Stimulated activated CD4-positive, alpha-beta T cell treated with anti-CD3 and anti-CD28 coated beads, Interleukin-4, amount 100 ng/mL, for 4 hours (primary cell): Measurements from ENCODE around the gene PRPS2.

Experiments
- DNase-seq, 2 experiments: peaks; one replicate each; pipeline ENCODE4 v3.0.0-alpha.2; 2020

PRPS2 gene

DNA sequence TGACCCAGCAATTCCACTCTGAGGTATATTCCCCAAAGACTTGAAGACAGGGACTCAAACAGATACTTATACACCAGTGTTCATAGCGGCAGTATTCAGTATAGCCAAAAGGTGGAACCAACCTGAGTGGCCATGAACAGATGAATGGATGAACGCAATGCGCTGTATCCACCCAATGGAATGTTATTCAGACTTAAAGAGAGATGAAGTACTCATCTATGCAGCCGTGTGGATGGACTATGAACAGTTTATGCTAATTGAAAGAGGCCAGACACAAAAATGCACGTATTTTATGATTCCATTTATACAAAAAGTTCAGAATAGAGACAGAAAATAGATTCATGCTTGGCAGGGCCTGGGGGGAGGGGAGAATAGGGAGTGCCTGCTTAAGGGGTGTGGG lies 26.3 kb downstream of the PRPS2 start:
- DNase-seq: no peak

DNA sequence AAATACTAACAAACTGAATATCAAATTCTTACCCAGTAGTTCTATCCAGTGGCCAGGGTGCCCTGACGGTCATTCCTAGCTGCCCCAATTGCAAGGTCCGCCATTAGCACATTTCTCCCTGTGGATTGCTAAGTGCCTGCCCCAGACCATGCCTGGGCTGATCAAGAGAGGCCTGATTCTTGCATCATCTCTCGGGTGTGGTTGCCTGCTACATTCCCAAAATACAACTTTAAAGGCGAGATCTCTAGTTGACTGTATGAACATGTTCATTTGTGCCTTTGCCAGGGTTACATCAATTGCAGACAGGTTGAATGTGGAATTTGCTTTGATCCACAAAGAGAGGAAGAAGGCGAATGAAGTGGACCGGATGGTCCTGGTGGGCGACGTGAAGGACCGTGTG lies 28.0 kb downstream of the PRPS2 start:
- no peak for DNase-seq

DNA sequence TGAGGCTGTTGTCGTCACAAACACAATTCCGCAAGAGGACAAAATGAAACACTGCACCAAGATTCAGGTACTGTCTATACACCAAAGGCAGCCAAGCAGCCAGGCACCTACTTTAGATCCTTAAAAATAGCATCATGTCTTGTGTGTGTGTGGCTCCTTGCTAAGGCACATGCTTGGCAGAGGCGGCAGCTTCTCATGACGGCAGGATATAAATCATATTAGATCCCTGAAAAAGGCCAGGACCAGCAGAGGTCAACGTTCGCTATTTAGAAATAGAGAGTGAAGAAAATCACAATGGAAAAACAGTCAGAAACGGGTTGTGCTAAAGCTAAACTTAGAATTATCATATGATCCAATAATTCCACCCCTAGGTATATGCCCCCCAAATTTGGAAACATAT lies 29.5 kb downstream of the PRPS2 start:
- DNase-seq: no peak

DNA sequence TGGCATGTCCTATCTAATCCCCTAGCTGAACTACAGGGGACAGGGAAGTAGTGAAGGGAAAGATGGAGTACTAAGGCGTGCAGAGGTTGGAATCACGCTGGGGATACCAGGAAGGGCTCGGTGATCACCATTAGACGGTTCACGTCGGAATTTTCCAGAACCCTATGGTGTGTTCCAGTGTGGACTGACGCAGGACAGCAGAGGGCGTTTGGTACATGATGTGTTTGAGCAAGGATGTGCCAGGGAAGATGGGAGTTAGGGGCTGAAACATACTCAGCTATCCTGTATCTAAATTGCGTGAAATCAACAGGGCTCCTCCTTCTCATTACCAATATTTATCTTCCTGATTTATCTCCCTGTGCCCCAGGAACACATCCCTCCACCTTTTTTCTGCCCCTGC lies 33.7 kb downstream of the PRPS2 start:
- DNase-seq: no peak

DNA sequence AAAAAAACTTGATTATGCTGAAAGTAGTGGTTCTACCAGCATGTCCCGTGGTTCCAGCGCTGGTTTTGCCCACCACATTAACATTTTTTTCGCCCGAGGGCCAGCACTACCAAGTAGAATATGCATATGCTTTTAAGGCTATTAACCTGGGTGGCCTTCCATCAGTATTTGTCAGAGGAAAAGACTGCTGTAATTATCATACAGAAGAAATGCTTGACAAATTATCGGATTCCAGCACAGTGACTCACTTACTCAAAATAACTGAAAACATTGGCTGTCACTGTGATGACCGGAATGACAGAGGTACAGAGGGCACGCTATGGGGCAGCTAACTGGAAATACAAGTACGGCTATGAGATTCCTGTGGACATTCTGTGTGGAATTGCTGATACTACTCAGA lies 34.6 kb downstream of the PRPS2 start:
- DNase-seq: no peak

DNA sequence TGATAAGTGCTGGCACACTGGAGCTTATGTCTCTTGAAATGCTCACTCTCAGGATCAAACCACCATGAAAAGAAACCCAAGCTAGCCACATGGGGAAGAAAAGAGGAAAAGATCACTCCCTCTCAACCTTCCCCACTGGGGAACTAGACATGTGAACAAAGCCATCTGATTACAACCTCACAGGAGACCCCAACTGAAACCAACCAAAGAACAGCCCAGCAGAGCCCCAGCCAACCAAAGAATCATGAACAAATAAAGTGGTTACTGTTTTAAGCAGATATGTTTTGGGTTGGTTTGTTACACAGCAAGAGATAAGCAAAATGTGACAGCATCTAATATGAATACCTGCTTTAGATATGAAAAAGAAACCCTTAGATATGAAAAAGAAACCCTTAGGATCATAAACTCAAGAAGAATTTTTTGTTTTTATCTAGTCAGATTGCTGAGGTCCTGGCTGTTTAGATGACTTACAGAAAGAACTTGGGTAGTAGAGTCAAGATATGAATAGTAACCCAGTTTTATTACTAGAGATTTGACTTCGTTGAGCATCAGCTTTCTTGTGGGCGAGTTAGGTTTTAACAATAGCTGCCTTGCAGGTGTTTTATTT lies 52.0 kb downstream of the PRPS2 start:
- no peak for DNase-seq

DNA sequence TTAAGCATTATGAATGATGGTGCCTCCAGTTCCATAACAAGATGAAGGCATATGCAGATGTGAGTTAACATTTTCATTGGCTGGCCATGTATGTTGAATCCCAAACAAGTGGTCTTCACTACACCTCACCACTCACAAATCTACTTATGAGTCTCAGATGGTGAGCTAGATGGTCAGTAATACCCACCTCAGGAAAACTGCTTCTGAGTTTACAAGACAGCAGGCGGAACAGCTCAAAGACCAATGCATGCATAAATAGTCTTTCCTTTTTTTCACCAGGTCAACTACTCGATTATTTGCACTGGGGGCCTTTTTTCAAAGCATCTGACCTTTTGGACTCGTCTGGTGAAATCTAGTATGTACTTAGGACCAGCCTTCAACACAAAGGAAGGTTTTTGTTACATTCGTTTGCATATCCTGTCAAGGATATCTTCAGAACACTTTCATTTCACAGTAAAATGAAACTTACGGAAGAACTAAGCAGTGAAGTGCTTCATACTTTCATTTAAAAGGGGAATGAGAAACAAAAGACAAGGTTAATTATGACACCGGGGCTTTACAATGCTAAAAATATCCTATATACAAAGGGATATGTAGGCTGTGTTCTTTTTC lies 52.6 kb downstream of the PRPS2 start:
- DNase-seq: no peak

DNA sequence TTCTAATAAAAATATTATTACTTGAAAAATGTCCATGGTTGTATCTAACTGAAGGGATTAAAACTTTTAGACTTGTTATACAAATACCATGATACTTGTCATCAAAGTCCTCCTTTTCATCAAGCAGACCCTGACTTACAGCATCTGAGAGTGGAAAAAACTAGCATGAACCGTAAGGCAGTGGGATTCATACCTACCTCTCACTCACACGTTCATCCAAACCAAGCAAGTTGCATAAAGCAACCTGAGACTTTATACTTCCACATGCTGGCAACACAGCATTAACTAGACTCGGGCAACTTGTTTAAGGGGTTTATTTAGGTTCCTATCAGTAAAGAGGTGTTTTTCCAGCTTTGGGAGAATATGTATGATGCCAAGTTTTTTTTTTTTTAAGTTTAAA lies 53.1 kb downstream of the PRPS2 start:
- DNase-seq: no peak

DNA sequence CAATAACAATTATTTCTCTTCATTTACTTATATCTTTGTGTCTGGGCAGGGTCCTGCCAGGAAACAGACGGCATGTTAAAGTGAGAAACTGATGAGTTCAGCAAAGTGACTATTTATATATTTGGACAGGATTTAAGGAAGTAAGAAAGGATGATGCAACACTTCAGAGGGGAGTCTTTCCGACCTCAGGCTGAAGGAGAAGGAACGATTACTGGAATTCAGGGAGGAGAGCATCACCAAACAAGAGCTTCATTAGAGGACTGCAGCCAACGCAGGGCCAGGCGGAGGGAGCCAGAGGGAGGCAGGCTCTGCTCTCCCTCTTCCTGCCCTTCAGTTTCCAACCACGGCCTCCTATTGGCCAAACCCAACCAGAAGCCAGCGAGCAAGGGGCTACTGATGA lies 74.1 kb downstream of the PRPS2 start:
- no peak for DNase-seq

DNA sequence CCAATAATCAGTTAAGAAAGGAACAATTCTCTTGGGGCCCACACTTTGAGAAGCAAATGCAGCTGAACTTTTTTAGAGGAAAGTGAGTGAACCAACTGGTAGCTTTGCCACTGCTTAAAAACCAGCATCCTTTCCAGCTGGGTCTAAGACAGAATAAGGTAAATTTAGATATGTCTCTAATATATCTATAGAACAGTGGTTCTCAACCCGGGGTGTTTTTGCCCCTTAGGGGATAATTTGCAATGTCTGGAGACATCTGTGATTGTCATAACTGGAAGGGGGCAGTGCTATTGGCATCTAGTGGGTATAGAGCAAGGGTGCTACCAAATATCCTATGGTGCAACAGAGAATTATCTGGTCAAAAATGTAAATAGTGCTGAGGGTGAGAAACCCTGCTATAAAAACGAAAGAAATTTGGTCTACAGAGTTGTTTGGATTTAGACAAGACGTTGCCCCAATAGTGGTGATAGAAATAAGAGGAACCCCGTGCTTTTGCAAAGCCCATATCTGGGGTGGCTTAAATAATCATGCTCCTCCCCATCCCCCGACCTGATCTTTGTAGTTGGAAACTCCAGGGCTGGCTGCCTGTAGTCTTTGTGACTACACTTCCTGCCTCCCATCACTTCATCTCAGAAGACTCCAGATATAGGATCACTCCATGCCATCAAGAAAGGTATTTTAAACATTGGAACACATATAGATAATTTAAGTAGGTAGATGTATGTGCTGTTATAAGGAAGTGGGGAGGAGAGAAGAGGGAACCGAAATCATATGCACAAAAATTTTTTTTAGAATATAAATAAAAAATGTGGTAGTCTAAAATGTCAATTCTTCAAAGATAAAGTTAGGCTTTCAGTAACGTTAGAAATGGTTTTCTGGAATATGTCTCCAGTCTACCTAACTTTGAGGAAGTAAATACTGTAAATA lies 75.5 kb downstream of the PRPS2 start, which contains the start of gene TLR7:
Gene TLR7 (plus strand): TSS at position 622 of the 927 bp plus-strand sequence. CDS start 507 bp downstream, outside the sequence.
- DNase-seq: no peak

DNA sequence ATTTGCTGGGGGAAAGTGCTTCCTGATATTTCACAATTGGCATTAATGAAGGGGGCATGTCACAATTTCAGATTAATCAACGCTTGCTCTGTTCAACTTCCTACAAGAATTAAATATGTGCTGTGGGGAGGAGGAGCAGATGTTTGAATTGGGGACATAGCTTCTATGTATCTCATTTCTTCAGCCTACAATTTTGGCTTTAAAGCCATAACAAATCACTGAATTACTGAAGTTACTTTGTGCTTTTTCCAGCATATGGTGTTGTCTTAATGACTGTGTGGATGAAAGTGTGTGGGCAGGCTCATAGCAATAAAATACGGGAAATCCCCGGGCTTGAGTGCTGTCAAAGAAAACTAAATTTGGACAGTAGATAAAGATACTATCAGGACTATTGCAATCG lies 76.5 kb downstream of the PRPS2 start:
- no peak for DNase-seq

DNA sequence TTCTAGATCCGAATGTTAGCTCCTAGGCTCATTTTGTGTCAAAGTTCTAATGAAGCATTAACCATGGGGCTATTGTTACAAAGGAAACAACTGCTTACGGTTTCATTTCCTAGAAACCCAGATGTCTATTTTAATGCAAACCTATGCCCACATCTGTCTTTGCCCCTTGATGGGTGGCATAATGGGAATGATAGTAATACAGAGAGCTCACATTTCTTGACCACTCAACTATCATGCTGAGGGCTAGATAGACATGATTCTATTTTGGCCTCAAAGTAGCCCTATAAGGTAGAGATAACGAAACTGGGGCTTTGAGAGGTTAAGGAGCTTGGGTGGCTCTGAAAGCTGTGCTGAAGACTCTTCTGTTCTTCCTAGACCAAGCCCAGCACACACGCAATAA lies 77.5 kb downstream of the PRPS2 start:
- no peak for DNase-seq

DNA sequence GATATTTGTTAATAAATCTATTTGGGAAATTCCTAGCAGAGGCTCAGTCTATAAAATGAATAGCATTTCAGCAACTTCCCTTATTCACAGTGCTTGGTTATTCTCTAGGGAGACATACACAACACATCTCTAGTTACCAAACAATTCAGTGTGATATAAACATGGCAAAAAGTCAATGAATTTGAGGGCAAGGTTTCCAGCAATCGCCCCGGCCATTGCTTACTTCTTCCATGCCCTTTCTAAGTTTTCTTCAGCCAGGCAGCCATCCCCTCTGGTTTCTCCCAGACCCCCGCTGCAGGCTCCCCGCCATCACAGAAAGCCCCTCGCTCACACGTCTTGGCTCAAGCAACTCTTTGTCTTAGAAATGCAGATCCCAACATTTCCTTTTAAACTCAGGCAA lies 80.0 kb downstream of the PRPS2 start:
- no peak for DNase-seq

DNA sequence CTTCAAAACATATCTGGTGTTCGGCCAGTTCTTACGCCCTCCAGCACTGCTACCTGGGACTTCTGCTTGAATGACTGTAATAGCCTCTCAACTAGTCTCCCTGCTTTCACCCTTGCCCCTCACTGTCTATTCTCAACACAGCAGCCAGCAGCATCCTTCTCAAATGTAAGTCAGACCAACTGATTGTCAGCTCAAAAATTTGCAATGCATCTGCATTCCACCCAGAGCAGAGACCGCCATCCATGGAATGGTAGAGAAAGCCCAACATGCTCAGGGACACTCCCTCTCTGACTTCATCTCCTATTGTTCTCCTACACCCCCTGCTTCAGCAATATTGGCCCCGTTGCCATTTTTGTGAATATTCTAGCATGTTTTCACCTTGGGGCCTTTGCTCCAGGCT lies 81.5 kb downstream of the PRPS2 start:
- no peak for DNase-seq
